ENCODE data around the gene ARCN1.

ARCN1 gene

DNA sequence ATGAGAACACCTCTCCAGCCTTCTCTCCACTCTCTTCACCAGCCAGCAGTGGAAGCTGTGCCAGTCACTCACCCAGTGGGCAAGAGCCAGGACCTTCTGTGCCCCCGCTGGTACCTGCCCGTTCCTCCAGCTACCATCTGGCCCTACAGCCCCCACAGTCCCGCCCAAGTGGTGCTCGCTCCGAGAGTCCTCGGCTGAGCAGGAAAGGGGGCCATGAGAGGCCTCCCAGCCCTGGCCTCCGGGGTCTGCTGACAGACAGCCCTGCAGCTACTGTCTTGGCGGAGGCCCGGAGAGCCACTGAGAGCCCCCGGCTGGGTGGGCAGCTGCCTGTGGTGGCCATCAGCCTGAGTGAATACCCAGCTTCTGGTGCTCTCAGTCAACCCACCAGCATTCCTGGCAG, 55.4 kb downstream of the ARCN1 start:
- Mint-ChIP-seq H3K9me3 (no peaks in the 10 kb centered on the region), H3K36me3 (no peaks in the 10 kb centered on the region), H3K27me3 (peaks cover 41% of the 10 kb centered on the region), H3K4me1 (no peaks in the 10 kb centered on the region), H3K27ac (no peak overlapping the region), H3K4me3 (no peak overlapping the region)
- CTCF ChIA-PET: interaction anchor here (1.5 kb wide), 1 partner anchor 10 kb away, joined by 8 read pairs; no protein-coding TSS in a partner anchor
- DNase-seq: no peak

DNA sequence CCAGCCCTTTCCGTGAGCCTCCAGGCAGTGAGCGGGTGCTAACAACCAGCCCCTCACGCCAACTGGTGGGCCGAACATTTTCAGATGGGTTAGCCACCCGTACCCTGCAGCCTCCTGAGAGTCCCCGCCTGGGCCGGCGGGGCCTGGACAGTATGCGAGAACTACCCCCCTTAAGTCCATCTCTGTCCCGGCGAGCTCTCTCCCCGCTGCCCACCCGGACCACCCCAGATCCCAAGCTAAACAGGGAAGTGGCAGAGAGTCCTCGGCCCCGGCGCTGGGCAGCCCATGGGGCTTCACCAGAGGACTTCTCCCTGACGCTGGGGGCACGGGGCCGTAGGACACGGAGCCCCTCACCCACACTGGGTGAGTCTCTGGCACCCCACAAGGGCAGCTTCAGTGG, 55.8 kb downstream of the ARCN1 start:
- Mint-ChIP-seq H3K9me3 (no peaks in the 10 kb centered on the region), H3K36me3 (no peaks in the 10 kb centered on the region), H3K4me3 (no peak overlapping the region), H3K27ac (no peak overlapping the region), H3K27me3 (peaks cover 39% of the 10 kb centered on the region), H3K4me1 (no peaks in the 10 kb centered on the region)
- CTCF ChIA-PET: interaction anchor here (1.5 kb wide), 1 partner anchor 9 kb away, joined by 8 read pairs; no protein-coding TSS in a partner anchor
- no peak for DNase-seq

DNA sequence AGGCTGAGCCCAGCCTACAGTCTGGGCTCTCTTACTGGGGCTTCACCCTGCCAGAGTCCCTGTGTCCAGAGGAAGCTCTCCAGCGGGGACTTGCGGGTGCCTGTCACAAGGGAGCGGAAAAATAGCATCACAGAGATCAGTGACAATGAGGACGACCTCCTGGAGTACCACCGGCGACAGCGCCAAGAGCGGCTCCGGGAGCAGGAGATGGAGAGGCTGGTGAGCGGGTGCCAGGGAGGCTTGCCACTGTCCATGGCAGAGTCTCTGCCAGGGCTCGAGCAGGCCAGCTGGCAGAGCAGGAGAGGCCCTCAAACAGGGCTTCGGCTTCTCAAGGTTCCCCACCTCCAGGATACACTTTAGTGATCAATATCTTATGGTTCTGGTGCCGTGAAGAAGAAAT, 56.2 kb downstream of the ARCN1 start:
- CTCF ChIA-PET: no interaction called here
- Mint-ChIP-seq H3K4me1 (no peaks in the 10 kb centered on the region), H3K36me3 (no peaks in the 10 kb centered on the region), H3K27me3 (peaks cover 39% of the 10 kb centered on the region), H3K4me3 (no peak overlapping the region), H3K9me3 (no peaks in the 10 kb centered on the region), H3K27ac (no peak overlapping the region)
- no peak for DNase-seq

DNA sequence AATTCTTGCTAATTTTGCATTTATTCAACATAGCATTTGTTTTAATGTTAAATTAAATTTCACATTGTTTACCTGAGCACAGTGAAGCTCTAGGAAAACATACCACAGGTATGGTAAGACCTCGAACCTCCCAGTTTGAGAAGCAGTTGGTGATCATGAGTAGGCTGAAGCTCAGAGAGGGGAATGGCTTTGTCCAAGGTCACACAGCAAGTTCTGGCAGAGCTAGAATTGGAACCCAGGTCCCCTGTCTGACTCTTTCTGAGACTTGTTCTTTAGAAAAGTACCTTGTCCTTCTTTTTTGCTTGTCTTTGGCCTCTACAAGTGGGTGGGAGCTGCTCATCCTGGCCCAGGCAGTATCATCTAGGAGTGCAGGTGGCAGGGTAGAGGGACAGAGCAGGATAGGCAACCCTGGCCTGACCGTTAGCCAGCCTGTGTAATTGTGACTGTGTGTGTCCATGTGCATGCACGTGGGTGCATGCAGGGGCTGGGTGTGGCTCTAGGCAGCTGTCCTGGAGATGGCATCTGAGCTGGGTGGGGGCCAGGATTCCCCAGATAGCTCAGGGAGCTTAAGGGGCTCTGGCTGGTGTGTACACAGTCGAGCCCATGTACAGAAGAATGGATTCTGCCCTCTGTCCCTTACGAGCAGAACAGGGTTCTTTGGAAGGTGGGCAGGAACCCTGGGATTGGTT, 56.8 kb downstream of the ARCN1 start:
- CTCF ChIA-PET: no interaction called here
- no peak overlapping the region for H3K27ac Mint-ChIP-seq
- no peaks in the 10 kb centered on the region for H3K9me3 Mint-ChIP-seq
- no peak overlapping the region for H3K4me3 Mint-ChIP-seq
- H3K4me1 Mint-ChIP-seq: no peaks in the 10 kb centered on the region
- no peaks in the 10 kb centered on the region for H3K36me3 Mint-ChIP-seq
- no peak for DNase-seq
- peaks cover 39% of the 10 kb centered on the region for H3K27me3 Mint-ChIP-seq

DNA sequence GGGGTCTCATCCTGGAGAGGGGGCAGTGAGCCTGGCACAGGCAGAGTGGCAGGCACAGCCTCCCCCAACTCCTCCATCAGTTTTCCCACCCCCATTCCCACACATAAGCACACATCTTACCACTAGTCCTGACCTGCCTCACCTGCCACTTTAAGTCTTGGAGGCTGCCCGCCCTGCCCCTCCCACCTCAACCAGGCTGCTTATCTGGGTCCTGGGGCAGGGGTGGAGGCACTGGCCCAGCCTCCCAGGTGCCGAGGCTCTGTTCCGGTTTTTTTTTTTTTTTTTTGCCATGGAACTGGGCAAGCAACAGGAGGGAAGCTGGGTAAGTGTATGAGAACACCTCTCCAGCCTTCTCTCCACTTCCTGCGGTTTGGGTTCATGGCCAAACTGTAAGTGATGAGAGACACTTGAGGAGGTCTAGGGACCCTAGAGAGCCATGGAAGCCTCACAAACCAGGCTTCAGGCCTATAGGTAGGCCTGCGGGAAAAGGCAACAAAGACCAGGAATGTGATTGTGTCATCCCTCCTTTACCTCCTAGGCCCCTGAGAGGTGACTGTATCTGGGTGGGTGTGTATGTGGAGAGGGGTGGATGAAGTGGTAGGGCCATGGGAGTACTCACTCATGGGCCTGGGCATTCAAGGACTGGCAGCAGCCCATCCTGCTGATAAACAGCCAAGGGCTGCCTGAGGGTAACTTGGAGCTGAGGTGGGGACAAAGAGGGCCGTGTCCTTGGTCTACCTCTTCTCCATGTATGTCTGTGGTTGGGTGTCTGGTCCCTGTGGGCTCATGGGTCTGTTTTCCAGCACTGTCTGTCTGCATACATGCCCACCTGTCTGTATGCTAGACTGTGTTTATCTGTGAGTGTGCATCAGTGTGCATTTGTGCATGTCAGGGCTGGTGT, 57.8 kb downstream of the ARCN1 start:
- Mint-ChIP-seq H3K4me1 (no peaks in the 10 kb centered on the region), H3K27me3 (peaks cover 46% of the 10 kb centered on the region), H3K27ac (no peak overlapping the region), H3K36me3 (no peaks in the 10 kb centered on the region), H3K9me3 (no peaks in the 10 kb centered on the region), H3K4me3 (no peak overlapping the region)
- DNase-seq: no peak
- CTCF ChIA-PET: no interaction called here

DNA sequence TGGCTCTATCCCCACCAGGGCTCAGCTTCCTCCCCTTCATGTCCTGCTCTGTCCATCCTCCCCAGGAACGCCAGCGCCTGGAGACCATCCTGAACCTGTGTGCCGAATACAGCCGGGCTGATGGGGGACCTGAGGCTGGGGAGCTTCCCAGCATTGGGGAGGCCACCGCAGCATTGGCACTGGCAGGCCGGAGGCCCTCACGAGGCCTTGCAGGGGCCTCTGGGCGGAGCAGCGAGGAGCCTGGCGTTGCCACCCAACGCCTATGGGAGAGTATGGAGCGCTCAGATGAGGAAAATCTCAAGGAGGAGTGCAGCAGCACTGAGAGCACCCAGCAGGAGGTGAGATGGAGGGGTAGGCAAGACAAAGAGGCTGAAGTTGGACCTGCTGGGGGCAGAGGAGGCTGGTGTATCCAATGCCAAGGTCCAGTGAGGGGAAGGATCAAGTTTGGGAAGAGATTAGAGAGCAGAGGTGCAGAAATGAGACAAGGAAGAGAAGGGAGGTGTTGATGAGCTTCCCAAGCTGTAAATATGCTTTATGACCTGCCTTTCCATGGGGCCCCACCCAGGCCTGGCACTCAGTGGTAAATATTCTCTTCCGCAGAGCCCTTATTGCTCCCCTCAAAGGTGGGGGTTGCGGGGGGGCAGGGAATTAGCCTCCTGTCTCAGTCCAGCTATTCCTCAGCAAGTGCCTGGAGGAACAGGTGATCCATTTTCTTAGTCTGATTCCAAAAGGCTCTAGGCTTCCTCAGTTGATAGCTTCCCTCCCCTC, 59.1 kb downstream of the ARCN1 start:
- Mint-ChIP-seq H3K27ac (no peak overlapping the region), H3K9me3 (no peaks in the 10 kb centered on the region), H3K36me3 (no peaks in the 10 kb centered on the region), H3K4me1 (no peaks in the 10 kb centered on the region), H3K4me3 (no peak overlapping the region), H3K27me3 (peaks cover 55% of the 10 kb centered on the region)
- CTCF ChIA-PET: interaction anchor here (0.8 to 1.9 kb wide), 4 partner anchors 10 to 28 kb away, joined by 3 to 5 read pairs (median 3); no protein-coding TSS in a partner anchor
- no peak for DNase-seq

DNA sequence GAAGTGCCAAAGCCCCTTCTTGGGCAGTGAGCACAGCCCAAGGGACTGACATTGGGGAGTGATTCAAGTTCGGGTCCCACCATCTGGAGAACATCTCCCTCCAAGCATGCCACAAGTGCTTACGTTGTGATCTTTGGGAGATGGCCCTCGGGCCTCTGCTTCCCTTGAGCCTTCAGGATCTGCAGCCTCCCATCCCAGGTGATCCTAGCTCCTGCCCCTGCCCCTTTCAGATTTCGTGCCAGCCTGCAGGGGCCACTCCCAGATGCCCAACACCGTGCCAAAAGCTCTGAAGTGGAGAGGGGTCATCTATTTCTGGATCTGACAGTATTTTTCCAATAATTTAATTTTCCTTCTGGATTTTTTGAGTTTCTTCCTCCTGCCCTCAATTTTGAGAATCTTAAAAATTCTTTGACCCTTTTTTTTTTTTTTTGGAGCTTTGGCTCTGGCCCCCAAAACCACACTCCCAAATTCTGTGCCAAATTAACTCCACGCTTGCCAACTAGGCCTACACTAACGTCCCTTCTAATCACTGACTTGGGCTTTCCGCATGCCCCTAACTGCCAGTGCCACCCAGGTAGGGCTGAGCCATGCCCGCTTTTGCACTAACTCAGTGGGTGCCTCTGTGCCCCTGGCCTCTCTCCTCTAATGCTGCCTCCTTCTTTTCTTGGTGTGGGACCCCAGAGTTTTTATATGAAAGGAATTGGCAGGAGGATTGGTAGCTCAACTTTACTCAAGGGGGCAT, 60.5 kb downstream of the ARCN1 start:
- Mint-ChIP-seq H3K9me3 (no peaks in the 10 kb centered on the region), H3K27me3 (peaks cover 59% of the 10 kb centered on the region), H3K36me3 (no peaks in the 10 kb centered on the region), H3K4me1 (no peaks in the 10 kb centered on the region), H3K4me3 (no peak overlapping the region), H3K27ac (no peak overlapping the region)
- no peak for DNase-seq
- CTCF ChIA-PET: interaction anchor here (0.7 to 1.9 kb wide), 3 partner anchors 19 to 26 kb away, joined by 3 to 5 read pairs (median 3); no protein-coding TSS in a partner anchor

DNA sequence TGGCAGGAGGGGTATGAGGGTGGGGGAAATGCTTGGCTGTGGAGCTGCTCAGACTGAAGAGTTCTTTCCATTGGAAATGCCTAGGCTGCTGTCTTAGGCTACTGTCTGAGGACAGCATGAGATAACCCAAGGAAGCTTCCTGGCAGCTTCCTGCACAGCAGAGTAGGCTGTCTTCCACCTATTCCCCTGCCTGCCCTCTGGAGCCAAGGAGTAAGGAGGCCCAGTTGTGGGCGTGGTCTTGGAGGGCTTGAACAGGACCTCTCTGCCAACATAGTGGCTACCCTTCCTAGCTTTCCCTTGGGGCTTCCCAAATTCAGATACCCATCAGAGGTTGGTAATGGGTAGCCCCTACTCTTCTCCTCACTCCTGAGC, 61.1 kb downstream of the ARCN1 start:
- Mint-ChIP-seq H3K27me3 (peaks cover 58% of the 10 kb centered on the region), H3K27ac (no peak overlapping the region), H3K36me3 (no peaks in the 10 kb centered on the region), H3K4me1 (no peaks in the 10 kb centered on the region), H3K4me3 (no peak overlapping the region), H3K9me3 (no peaks in the 10 kb centered on the region)
- DNase-seq: no peak
- CTCF ChIA-PET: interaction anchor here (0.7 to 1.9 kb wide), 2 partner anchors 20 to 26 kb away, joined by 3 to 5 read pairs; no protein-coding TSS in a partner anchor

DNA sequence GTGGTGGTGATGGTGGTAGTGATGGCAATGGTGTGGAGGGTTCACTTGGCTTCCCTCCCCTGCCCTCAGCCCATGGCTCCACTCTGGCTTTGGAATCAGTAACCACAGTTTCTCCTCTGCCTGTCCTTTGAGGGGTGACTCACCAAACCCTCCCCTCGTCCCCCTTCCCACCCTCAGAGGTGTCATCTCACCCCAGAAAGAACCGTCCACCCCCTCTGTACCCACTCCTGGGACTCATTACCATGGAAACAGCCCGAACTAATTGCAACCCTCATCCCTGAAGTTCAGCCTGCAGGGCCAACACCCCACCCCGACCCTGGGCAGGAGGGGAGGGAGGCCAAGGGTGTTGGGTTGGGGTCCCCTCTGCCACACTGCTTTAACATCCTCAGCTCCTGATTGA, 61.8 kb downstream of the ARCN1 start:
- no peaks in the 10 kb centered on the region for H3K9me3 Mint-ChIP-seq
- DNase-seq: no peak
- CTCF ChIA-PET: no interaction called here
- H3K36me3 Mint-ChIP-seq: no peaks in the 10 kb centered on the region
- no peak overlapping the region for H3K27ac Mint-ChIP-seq
- H3K27me3 Mint-ChIP-seq: peaks cover 60% of the 10 kb centered on the region
- H3K4me3 Mint-ChIP-seq: no peak overlapping the region
- no peaks in the 10 kb centered on the region for H3K4me1 Mint-ChIP-seq

DNA sequence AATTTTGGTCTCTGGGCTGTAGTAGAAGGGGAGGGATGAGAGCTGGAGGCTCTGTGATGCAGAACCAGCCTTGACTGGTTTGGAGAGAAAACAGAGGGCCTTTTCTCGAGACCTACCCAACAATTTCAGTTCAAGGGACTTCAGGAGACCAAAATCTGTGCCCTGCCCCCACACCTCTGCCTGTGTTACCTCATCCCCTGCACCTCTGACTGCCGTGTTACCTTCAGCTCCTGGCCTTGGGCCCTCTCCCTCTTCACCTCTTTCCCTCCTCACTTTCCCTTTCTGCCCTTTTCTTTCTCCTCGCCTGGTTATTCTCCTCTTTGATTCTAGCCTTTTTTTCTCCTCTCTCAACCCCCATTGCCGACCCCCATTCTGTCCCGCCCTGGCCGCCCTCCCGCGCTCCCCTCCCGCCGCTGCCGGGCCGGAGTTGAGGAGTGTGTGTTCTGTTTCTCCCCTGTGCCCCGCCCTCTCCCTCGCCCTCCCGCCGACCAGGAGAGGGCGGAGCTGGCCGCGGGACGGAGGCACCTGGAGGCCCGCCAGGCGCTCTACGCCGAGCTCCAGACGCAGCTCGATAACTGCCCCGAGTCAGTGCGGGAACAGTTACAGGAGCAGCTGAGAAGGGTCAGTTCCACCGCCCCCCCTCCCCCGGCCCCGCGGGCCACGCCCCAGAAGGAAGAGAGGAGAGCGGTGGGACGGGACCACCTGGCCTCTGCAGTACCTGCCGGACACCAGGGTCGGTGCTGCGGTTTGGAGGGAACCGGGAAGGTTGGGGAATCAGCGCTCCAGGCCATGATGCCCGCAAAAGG, 62.4 kb downstream of the ARCN1 start:
- peak; percentile 36 for DNase-seq
- CTCF ChIA-PET: interaction anchor here (1.3 to 2.3 kb wide), 2 partner anchors 22 to 25 kb away, joined by 3 to 7 read pairs; no protein-coding TSS in a partner anchor
- Mint-ChIP-seq H3K4me1 (no peaks in the 10 kb centered on the region), H3K36me3 (no peaks in the 10 kb centered on the region), H3K4me3 (no peak overlapping the region), H3K27ac (no peak overlapping the region), H3K27me3 (peaks cover 54% of the 10 kb centered on the region), H3K9me3 (no peaks in the 10 kb centered on the region)

DNA sequence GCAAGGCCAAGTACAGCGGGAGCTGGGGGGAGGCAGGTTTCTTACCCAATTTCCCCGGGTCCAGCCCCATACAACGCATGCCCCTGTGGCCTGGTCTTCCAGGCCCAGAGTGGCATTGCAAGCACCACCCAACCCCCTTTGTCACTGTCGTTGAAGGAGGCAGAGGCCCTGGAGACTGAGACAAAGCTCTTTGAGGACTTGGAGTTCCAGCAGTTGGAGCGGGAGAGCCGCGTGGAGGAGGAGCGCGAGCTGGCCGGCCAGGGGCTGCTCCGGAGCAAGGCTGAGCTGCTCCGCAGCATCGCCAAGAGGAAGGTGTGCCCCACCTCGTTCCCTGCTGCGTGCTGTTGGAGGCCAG, 63.0 kb downstream of the ARCN1 start:
- CTCF ChIA-PET: interaction anchor here (1.3 to 2.3 kb wide), 2 partner anchors 22 to 24 kb away, joined by 3 to 7 read pairs; no protein-coding TSS in a partner anchor

DNA sequence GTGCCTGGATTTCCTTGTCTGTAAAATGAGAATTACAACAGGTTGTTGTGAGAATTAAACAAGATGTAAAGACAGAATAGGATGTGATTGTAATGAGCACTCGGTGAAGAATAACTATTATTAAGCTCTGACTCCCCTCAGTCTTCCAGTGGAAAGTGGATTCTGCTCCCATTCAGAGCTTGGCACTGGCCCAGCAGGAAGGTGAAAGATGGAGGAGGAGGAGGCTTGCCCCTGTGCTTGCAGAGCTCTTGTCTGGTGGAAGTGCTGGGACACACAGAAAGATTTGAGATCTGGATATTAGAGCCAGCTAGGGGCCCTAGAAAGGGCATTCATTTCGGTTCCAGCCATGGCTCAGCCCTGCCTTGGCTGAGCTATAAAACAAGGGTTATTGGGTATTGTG, 63.4 kb downstream of the ARCN1 start:
- CTCF ChIA-PET: interaction anchor here (0.8 to 2.3 kb wide), 3 partner anchors 23 to 49 kb away, joined by 3 to 7 read pairs (median 3); no protein-coding TSS in a partner anchor

More for the DNA sequence above, 63.0 kb downstream of the ARCN1 start:
- H3K4me1 Mint-ChIP-seq: no peaks in the 10 kb centered on the region
- no peaks in the 10 kb centered on the region for H3K9me3 Mint-ChIP-seq
- no peak for DNase-seq
- H3K36me3 Mint-ChIP-seq: no peaks in the 10 kb centered on the region
- no peak overlapping the region for H3K4me3 Mint-ChIP-seq
- peaks cover 50% of the 10 kb centered on the region for H3K27me3 Mint-ChIP-seq
- H3K27ac Mint-ChIP-seq: no peak overlapping the region

More for the DNA sequence above, 63.4 kb downstream of the ARCN1 start:
- no peak for DNase-seq
- Mint-ChIP-seq H3K4me3 (no peak overlapping the region), H3K9me3 (no peaks in the 10 kb centered on the region), H3K36me3 (no peaks in the 10 kb centered on the region), H3K4me1 (no peaks in the 10 kb centered on the region), H3K27me3 (peaks cover 50% of the 10 kb centered on the region), H3K27ac (no peak overlapping the region)
